ENCODE results near the gene PTPRJ. TPM values are rescaled to one million over a fixed set of nuclear protein-coding genes. Genes with fewer than 3 reads are reported as not detected.

The PTPRJ gene
- polyA plus RNA-seq, 1 donor (not counting 4 experiments of a cell fraction or from before 2014, with no cell fraction given): 0.84 TPM

DNA sequence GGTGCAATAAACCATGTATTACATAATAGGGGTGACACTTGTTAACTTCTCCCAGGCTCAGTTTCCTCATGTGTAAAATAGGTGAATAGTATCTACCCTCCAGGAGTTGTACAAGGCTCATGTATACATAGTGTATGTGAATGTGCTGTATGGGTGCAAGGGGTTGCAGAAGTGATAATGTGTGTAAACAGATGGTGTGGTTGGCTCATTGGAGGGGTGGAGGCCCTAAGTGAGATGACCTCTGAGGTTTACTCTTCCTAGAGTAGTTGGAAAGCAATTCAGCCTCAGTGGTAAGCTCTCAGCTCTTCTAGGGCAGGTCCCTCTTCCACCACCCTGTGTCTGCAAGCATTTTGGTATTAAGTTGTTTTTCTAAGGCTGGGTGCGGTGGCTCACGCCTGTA is 102.4 kb downstream of the PTPRJ start:
- dilution Hi-C loops (cut with MboI; ENCODE audit: extremely low pct_ligation_motif_present, low sequenced_read_pairs): no loop called here
- no peaks in the 10 kb centered on the region for H3K36me3 ChIP-seq (ENCODE audit: control insufficient read depth in 2 of 2, extremely low read depth in 1 of 2, insufficient read depth in 2 of 2, low read length in 2 of 2)
- H3K4me2 ChIP-seq (ENCODE audit: control insufficient read depth, extremely low read depth, insufficient read depth, low read depth, low read length): no peak overlapping the region
- FAIRE-seq (no peak), DNase-seq (ENCODE audit: low read depth, low spot score) (no peak)
- no peaks in the 10 kb centered on the region for H3K4me1 ChIP-seq (ENCODE audit: control insufficient read depth, extremely low read depth, insufficient read depth, low read length)
- H3K27me3 ChIP-seq (ENCODE audit: control insufficient read depth, extremely low read depth, insufficient read depth, low read length): no peaks in the 10 kb centered on the region
- no peak overlapping the region for H3K27ac ChIP-seq (ENCODE audit: control insufficient read depth, insufficient read depth, low read length)
- no peak overlapping the region for H3K4me3 ChIP-seq (ENCODE audit: control insufficient read depth in 2 of 3, extremely low read depth in 1 of 3, insufficient read depth in 2 of 3, low read depth in 1 of 3, low read length in 3 of 3)
- H3K9ac ChIP-seq (ENCODE audit: control insufficient read depth, extremely low read depth, insufficient read depth, low read length): no peak overlapping the region
- H2AFZ ChIP-seq (ENCODE audit: control insufficient read depth, low read length): no peak overlapping the region
- no peaks in the 10 kb centered on the region for H3K9me1 ChIP-seq (ENCODE audit: control insufficient read depth, extremely low read depth, insufficient read depth, low read length)
- no peaks in the 10 kb centered on the region for H3K9me3 ChIP-seq (ENCODE audit: control insufficient read depth, low read depth, low read length)
- no peaks in the 10 kb centered on the region for H4K20me1 ChIP-seq (ENCODE audit: control insufficient read depth, extremely low read depth, insufficient read depth, low read length)
- TF ChIP-seq, protein P1, sequence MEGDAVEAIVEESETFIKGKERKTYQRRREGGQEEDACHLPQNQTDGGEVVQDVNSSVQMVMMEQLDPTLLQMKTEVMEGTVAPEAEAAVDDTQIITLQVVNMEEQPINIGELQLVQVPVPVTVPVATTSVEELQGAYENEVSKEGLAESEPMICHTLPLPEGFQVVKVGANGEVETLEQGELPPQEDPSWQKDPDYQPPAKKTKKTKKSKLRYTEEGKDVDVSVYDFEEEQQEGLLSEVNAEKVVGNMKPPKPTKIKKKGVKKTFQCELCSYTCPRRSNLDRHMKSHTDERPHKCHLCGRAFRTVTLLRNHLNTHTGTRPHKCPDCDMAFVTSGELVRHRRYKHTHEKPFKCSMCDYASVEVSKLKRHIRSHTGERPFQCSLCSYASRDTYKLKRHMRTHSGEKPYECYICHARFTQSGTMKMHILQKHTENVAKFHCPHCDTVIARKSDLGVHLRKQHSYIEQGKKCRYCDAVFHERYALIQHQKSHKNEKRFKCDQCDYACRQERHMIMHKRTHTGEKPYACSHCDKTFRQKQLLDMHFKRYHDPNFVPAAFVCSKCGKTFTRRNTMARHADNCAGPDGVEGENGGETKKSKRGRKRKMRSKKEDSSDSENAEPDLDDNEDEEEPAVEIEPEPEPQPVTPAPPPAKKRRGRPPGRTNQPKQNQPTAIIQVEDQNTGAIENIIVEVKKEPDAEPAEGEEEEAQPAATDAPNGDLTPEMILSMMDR (optimal IDR thresholded peaks at IDR 0.05 in 1 of 3, IDR thresholded peaks at IDR 0.05 in 1 of 3, conservative IDR thresholded peaks at IDR 0.05 in 1 of 3; ENCODE audit: extremely low read depth in 1 of 3, insufficient read depth in 2 of 3, low read length in 3 of 3): no peak
- TF ChIP-seq EZH2 (IDR thresholded peaks at IDR 0.05; ENCODE audit: low read length): no peak
- no peaks in the 10 kb centered on the region for H3K79me2 ChIP-seq (ENCODE audit: control insufficient read depth, insufficient read depth, low read length)

GRCh38 chr11:48083421-48083820 is 103.1 kb downstream of the PTPRJ start:
- Histone ChIP-seq H3K27me3 (ENCODE audit: control insufficient read depth, extremely low read depth, insufficient read depth, low read length) (no peaks in the 10 kb centered on the region), H3K79me2 (ENCODE audit: control insufficient read depth, insufficient read depth, low read length) (no peaks in the 10 kb centered on the region), H3K4me2 (ENCODE audit: control insufficient read depth, extremely low read depth, insufficient read depth, low read depth, low read length) (no peak overlapping the region), H3K9me1 (ENCODE audit: control insufficient read depth, extremely low read depth, insufficient read depth, low read length) (no peaks in the 10 kb centered on the region), H3K4me3 (ENCODE audit: control insufficient read depth in 2 of 3, extremely low read depth in 1 of 3, insufficient read depth in 2 of 3, low read depth in 1 of 3, low read length in 3 of 3) (no peak overlapping the region), H3K4me1 (ENCODE audit: control insufficient read depth, extremely low read depth, insufficient read depth, low read length) (no peaks in the 10 kb centered on the region), H3K9ac (ENCODE audit: control insufficient read depth, extremely low read depth, insufficient read depth, low read length) (no peak overlapping the region), H3K9me3 (ENCODE audit: control insufficient read depth, low read depth, low read length) (no peaks in the 10 kb centered on the region), H4K20me1 (ENCODE audit: control insufficient read depth, extremely low read depth, insufficient read depth, low read length) (no peaks in the 10 kb centered on the region), H3K36me3 (ENCODE audit: control insufficient read depth in 2 of 2, extremely low read depth in 1 of 2, insufficient read depth in 2 of 2, low read length in 2 of 2) (no peaks in the 10 kb centered on the region), H3K27ac (ENCODE audit: control insufficient read depth, insufficient read depth, low read length) (no peak overlapping the region), H2AFZ (ENCODE audit: control insufficient read depth, low read length) (no peak overlapping the region)
- DNase-seq (ENCODE audit: low read depth, low spot score) (no peak), FAIRE-seq (no peak)
- no peak for TF ChIP-seq EZH2 (IDR thresholded peaks at IDR 0.05; ENCODE audit: low read length)
- dilution Hi-C loops (cut with MboI; ENCODE audit: extremely low pct_ligation_motif_present, low sequenced_read_pairs): no loop called here

- Histone ChIP-seq H4K20me1 (ENCODE audit: control insufficient read depth, extremely low read depth, insufficient read depth, low read length) (no peaks in the 10 kb centered on the region), H3K79me2 (ENCODE audit: control insufficient read depth, insufficient read depth, low read length) (no peaks in the 10 kb centered on the region), H3K4me1 (ENCODE audit: control insufficient read depth, extremely low read depth, insufficient read depth, low read length) (no peaks in the 10 kb centered on the region), H3K36me3 (ENCODE audit: control insufficient read depth in 2 of 2, extremely low read depth in 1 of 2, insufficient read depth in 2 of 2, low read length in 2 of 2) (no peaks in the 10 kb centered on the region), H2AFZ (ENCODE audit: control insufficient read depth, low read length) (no peak overlapping the region), H3K4me2 (ENCODE audit: control insufficient read depth, extremely low read depth, insufficient read depth, low read depth, low read length) (no peak overlapping the region), H3K27ac (ENCODE audit: control insufficient read depth, insufficient read depth, low read length) (no peak overlapping the region), H3K27me3 (ENCODE audit: control insufficient read depth, extremely low read depth, insufficient read depth, low read length) (no peaks in the 10 kb centered on the region), H3K4me3 (ENCODE audit: control insufficient read depth in 2 of 3, extremely low read depth in 1 of 3, insufficient read depth in 2 of 3, low read depth in 1 of 3, low read length in 3 of 3) (no peak overlapping the region), H3K9me1 (ENCODE audit: control insufficient read depth, extremely low read depth, insufficient read depth, low read length) (no peaks in the 10 kb centered on the region), H3K9me3 (ENCODE audit: control insufficient read depth, low read depth, low read length) (no peaks in the 10 kb centered on the region), H3K9ac (ENCODE audit: control insufficient read depth, extremely low read depth, insufficient read depth, low read length) (no peak overlapping the region)
- no peak for TF ChIP-seq EZH2 (IDR thresholded peaks at IDR 0.05; ENCODE audit: low read length)
- dilution Hi-C loops (cut with MboI; ENCODE audit: extremely low pct_ligation_motif_present, low sequenced_read_pairs): no loop called here
- no peak for DNase-seq (ENCODE audit: low read depth, low spot score)
- FAIRE-seq: no peak
Observed at GRCh38 chr11:48085688-48086087, 105.3 kb downstream of the PTPRJ start.
